GM08714 (cell line): ENCODE results near the gene NIP7.

Source experiments
- H3K4me3 ChIP-seq: fragments of 200-500 bp; sonication (Bioruptor generic); 2 replicates; pipeline ENCODE4 v1.5.1; 2014; ENCODE audit warnings: mild to moderate bottlenecking, low read length, inconsistent platforms
- ZNF274 ChIP-seq: IDR thresholded peaks from 2 replicates; pipeline ENCODE4 v1.6.1; 2012; ENCODE audit warnings: mild to moderate bottlenecking, low read depth, low read length

NIP7 gene

DNA sequence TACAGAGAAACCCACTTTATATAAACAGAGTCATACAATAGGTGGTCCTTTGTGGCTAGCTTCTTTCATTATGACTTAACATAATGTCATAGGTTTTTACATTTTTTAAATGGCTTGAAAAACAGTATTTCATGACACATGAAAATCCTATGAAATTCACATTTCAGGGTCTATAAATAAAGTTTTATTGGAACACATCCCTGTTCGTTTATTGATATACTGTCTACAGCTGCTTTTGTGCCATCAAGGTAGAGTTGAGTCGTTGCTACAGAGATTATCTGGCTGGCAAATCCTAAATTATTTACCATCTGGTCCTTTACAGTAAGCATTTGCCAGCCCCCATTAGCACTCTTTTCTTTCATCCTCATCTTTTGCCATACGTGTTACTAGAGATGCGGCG is 26.1 kb upstream of the NIP7 start:
- TF ChIP-seq ZNF274, result no peak
- H3K4me3 ChIP-seq, result no peak overlapping the region

DNA sequence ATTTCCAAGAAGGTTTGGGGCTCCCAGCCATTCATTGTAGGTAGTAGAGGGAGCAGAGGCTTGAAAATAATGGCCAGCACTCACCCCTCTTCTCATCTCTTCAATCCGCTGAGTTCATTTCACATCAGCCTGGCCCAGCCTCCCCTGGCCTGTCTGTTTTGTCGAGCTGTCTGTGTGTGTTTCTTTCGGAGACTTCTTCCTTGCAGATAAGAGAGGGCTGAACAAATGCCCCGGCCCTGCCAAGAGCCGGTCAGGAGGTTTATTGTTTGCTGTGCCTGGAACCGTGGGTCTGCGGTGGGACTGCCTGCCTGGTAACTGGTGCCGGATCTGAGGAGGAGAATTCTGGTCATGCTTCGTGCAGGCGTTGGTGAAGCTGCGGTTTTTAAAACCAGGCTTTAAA is 25.0 kb upstream of the NIP7 start:
- no peak for TF ChIP-seq ZNF274
- no peak overlapping the region for H3K4me3 ChIP-seq

DNA sequence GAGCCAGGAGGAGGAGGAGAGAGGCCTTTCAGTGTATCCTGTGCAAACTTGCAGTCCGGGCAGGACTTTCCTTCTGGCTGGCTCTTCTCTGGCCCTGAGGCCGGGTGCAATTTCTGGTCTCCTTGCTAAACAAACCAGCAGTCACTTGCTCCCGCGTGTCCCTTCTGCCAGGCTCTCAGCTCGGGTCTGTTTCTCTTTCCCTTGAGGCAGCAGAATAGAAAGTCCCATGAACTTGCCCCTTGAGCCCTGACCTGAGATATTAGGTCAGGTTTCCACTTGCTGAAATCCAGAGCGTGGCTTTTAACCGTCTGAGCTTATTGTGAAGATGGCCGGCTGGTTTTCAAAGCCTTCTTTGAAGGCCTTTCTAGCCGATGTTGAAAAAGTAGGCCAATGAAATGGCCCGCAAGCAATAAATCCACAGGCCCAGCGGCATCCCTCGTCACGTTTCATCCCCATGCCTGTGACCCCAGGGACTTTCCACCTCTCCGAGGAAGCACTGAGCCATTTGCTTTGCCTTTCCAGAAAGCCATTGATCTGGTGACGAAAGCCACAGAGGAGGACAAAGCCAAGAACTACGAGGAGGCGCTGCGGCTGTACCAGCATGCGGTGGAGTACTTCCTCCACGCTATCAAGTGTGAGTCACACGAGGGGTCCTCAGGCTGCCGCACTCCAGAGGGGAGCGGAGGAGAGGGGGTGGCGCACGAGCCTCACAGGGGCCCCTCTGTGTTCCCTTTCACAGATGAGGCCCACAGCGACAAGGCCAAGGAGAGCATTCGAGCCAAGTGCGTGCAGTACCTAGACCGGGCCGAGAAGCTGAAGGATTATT is 23.9 kb upstream of the NIP7 start:
- no peak overlapping the region for H3K4me3 ChIP-seq
- TF ChIP-seq ZNF274, result no peak

DNA sequence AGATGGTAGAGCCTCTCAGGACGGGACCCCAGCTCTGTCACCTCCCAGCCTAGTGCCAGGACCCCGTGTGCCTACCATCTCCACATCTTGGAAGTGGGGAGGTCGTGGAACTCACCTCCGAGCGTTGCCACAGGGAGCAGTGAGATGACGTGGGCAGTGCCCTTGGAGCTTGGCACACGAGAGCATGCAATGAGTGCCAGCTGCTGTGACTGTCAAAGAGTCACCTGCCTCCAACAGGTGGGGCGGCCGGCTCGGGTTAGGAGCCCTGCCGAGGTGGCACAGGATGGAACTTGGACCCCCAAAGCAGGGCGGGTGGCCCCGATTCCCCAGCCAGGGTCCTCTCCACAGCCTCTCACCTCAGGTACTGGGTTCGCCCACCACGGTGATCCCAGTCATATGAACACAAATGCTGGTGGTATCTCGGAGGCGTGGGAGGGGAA is 23.0 kb upstream of the NIP7 start:
- no peak overlapping the region for H3K4me3 ChIP-seq
- TF ChIP-seq ZNF274, result no peak

DNA sequence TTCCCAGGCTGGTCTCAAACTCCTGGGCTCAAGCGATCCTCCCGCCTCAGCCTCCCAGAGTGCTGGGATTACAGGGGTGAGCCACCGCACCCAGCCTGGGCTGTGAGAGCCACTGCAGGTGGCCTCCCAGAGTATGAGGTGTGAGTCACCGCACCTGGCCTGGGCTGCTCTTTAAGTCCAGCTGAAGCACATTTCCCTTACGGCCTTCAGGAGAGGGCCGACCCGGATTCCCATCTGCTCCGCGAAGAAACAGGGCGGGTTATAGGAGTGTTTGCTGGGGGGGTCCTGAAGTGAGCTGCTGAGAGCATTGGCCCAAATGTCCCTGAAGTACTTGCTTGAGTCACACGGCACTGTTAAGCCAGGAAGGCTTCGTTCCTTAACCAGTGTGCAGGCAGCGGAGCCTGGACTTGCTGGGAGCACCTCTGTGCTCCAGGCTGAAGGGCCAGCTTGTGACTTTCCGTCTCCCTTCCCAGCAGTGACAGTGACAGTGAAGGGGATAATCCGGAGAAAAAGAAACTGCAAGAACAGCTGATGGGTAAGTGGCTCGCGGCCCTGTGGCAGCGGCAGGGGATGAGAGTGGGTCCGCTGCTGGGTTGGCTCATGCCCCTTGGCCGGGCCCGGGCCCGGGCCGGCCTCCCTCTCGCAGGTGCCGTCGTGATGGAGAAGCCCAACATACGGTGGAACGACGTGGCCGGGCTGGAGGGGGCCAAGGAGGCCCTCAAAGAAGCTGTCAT is 21.2 kb upstream of the NIP7 start:
- no peak for TF ChIP-seq ZNF274

DNA sequence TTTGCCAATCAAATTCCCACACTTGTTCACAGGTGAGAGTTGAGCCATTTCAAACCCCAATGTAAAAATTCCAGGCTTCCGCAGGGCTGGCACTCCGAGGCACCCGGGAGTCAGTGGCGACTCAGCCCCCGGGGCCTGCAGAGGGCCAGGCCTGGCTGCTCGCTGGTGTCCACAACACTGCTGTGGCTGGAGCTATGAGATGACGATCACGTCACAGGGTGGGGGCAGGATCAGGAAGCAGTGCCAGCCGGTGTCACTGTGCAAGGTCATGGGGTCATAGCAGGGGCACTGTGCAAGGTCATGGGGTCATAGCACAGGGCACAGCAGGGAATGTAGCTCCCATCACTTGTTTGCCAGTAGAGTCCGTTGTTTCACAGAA is 20.7 kb upstream of the NIP7 start:
- H3K4me3 ChIP-seq, result no peak overlapping the region
- no peak for TF ChIP-seq ZNF274

More for the DNA sequence above, 21.2 kb upstream of the NIP7 start:
- no peak overlapping the region for H3K4me3 ChIP-seq

DNA sequence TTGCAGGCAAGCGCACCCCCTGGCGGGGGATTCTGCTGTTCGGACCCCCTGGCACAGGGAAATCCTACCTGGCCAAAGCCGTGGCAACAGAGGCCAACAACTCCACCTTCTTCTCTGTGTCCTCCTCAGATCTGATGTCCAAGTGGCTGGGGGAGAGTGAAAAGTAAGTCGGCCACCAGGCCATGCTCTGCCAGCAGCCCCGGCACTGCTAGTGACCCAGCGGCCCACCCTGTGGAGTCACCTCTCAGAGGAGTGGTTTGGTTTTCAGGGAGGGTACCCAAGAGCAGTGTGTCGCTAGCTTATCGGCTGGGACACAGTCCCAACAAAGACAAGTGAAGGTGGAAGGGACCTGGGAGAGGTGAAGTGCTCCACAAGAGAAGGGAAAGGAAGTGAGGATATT is 20.2 kb upstream of the NIP7 start:
- no peak for TF ChIP-seq ZNF274
- H3K4me3 ChIP-seq, result no peak overlapping the region

DNA sequence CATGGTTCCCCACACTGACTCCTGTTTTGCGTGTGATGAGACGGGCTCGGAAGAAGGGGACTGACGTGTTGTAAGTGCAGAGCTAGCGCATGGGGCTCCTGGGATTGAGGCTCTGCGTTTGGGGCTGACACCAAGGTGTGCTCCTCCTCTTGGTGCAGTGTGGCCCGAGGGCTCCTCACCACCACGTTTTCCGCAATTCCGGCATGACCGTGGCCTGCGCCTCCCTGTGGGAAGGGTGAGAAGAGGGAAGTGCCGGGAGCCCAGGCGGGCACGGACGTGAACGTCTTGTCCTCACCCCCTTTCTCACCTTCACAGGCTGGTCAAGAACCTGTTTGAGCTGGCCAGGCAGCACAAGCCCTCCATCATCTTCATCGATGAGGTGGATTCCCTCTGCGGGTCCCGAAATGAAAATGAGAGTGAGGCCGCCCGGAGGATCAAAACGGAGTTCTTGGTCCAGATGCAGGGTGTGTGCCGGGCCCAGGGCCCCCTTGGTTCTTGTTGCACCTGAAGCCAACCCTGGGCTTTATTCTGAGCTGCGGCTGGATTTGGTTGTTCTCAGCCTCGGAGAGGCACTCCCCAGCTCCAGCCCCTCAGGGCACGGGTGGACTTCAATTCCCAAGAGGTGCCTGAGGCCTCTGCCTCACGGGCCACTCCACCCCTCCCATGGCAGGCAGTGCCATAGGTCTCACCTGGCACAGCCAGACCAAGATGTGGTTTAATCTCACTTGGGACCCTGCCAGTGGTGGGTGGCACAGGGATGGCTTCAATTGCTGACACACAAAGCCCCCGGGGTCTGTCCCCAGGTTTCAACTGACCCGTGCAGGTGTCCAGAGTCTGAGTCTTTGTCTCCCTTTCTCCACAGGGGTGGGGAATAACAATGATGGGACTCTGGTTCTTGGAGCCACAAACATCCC is 19.5 kb upstream of the NIP7 start:
- no peak for TF ChIP-seq ZNF274
- H3K4me3 ChIP-seq, result no peak overlapping the region

- H3K4me3 ChIP-seq, result no peak overlapping the region
- TF ChIP-seq ZNF274, result no peak
Measured at GRCh38 chr16:69320740-69321073, 18.9 kb upstream of the NIP7 start.

GRCh38 chr16:69321080-69321479 is 18.5 kb upstream of the NIP7 start:
- TF ChIP-seq ZNF274, result no peak

GRCh38 chr16:69322343-69322742 is 17.2 kb upstream of the NIP7 start:
- no peak overlapping the region for H3K4me3 ChIP-seq
- TF ChIP-seq ZNF274, result no peak

More at GRCh38 chr16:69321080-69321479, 18.5 kb upstream of the NIP7 start:
- H3K4me3 ChIP-seq, result no peak overlapping the region

DNA sequence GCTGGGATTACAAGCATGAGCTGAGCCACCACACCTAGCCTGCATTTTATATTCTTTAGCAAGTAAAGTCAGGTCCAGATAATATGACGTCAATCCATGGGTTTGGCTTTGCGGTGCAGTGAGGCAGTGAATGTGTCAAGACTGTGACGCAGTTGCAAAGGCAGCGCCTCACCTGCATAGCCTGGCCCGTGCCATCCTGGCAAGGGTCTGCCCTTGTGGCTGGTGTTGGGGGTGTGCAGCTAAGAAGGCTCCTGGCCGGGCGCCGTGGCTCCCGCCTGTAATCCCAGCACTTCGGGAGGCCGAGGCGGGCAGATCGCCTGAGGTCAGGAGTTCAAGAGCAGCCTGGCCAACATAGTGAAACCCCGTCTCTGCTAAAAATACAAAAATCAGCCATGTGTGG is 16.2 kb upstream of the NIP7 start:
- no peak overlapping the region for H3K4me3 ChIP-seq
- TF ChIP-seq ZNF274, result no peak

DNA sequence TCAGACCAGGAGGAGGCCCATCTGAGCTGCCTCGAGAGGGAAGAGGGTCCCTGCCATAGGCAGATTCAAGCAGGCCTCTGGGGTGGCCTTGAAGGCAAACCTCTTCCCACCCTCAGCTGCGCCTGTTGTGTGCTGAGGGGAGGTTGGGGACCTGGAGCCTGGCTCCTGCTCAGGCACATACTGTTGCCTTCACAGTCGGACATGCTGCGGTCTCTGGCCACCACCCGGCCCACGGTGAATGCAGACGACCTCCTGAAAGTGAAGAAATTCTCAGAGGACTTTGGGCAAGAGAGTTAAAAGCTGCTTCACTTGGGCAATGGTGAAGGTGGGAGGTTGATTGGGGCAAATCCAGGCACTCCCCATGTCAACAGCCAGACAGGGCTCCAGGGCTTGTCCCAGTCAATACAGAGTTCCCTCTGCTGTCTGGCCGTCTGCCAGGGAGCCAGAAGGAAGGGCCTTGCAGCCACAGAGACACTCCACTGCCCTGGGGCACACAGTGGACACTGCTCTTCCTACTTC is 15.5 kb upstream of the NIP7 start:
- no peak for TF ChIP-seq ZNF274
- H3K4me3 ChIP-seq, result no peak overlapping the region

- TF ChIP-seq ZNF274, result no peak
- no peak overlapping the region for H3K4me3 ChIP-seq
Measured at GRCh38 chr16:69324585-69325253, 14.9 kb upstream of the NIP7 start.
